ENCODE results near the gene VCL. TPM values are rescaled to one million over a fixed set of nuclear protein-coding genes. Genes with fewer than 3 reads are reported as not detected.

Gene VCL
- total RNA-seq, 1 experiment from 2014 or later: 382 TPM

DNA sequence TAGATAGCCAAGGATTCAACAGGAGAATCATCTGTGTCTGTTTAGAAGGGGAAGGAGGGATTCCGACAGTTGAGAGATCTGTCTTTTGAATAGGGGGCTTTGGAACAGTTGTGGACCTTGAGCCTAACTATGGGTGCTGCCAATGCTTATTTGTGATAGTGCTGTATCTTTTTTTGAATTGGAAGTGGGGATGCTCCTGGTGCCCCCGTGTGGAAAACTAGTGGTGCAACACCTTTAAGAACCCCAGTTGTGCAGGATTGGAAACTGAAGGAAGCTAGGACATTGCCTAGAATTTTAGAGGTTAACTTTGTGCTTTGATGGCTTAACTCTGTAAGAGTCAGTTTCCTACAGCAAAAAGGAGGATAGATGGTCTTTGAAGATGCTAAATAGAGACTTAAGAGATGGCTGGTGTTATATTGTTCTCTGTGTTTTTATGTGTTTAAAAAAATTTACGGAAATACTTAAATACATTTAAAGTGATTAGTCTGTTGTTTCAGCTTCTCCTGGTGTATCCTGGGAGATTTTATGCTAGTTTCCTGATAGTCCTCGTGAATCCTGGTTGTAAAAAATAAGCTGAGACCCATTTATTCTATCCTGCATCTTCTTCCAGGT, 83.4 kb downstream of the VCL start:
- no TSS peak for BruUV-seq (replicated peaks)
- Histone ChIP-seq H3K27me3 (ENCODE audit: low read length) (no peaks in the 10 kb centered on the region), H4K20me1 (ENCODE audit: low read length) (peaks cover 6% of the 10 kb centered on the region; the same call in 1 of the 2 replicates), H2AFZ (ENCODE audit: low read length) (no peak overlapping the region), H3K4me2 (ENCODE audit: low read length) (no peak overlapping the region), H3K9me2 (replicated peaks; ENCODE audit: low read length) (no peaks in the 10 kb centered on the region), H3K79me2 (ENCODE audit: low read length) (peaks cover 55% of the 10 kb centered on the region), H3F3A (ENCODE audit: low read length, unreplicated experiment) (peaks cover 22% of the 10 kb centered on the region), H3K27ac (ENCODE audit: low read length) (no peak overlapping the region), H3K4me1 (ENCODE audit: insufficient read depth, low read length) (peaks cover 43% of the 10 kb centered on the region), H3K9ac (ENCODE audit: low read length) (no peak overlapping the region; the same call in 1 of the 2 replicates), H3K9me3 (ENCODE audit: low read length) (no peaks in the 10 kb centered on the region), H3K36me3 (ENCODE audit: low read depth, low read length) (peaks cover 50% of the 10 kb centered on the region), H3K4me3 (ENCODE audit: low read length) (no peak overlapping the region)
- peak; percentile 49 for ATAC-seq
- ChIA-PET POLR2A (ENCODE audit: unreplicated experiment) (interaction anchor here (0.5 to 0.6 kb wide), 5 partner anchors 16 to 201 kb away, joined by 3 to 5 read pairs (median 4); no protein-coding TSS in a partner anchor), CTCF (interaction anchor here (0.5 to 2.4 kb wide), 39 partner anchors 13 to 1488 kb away, joined by 3 to 27 read pairs (median 5); partner anchors contain the start of gene VCL)
- TF ChIP-seq, protein P1, sequence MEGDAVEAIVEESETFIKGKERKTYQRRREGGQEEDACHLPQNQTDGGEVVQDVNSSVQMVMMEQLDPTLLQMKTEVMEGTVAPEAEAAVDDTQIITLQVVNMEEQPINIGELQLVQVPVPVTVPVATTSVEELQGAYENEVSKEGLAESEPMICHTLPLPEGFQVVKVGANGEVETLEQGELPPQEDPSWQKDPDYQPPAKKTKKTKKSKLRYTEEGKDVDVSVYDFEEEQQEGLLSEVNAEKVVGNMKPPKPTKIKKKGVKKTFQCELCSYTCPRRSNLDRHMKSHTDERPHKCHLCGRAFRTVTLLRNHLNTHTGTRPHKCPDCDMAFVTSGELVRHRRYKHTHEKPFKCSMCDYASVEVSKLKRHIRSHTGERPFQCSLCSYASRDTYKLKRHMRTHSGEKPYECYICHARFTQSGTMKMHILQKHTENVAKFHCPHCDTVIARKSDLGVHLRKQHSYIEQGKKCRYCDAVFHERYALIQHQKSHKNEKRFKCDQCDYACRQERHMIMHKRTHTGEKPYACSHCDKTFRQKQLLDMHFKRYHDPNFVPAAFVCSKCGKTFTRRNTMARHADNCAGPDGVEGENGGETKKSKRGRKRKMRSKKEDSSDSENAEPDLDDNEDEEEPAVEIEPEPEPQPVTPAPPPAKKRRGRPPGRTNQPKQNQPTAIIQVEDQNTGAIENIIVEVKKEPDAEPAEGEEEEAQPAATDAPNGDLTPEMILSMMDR (conservative IDR thresholded peaks at IDR 0.05; ENCODE audit: low read depth, low read length): no peak
- TF ChIP-seq EZH2 (IDR thresholded peaks at IDR 0.05; ENCODE audit: low read length, unreplicated experiment): no peak
- TF ChIP-seq EZH2phosphoT487 (IDR thresholded peaks at IDR 0.05; ENCODE audit: borderline replicate concordance, low read length): no peak
- peak; percentile 94 for DNase-seq
- intact Hi-C loops (cut with micrococcal nuclease): loop anchor here (1.0 to 5.0 kb wide), 8 partner anchors 46 to 234 kb away; no protein-coding TSS in a partner anchor

DNA sequence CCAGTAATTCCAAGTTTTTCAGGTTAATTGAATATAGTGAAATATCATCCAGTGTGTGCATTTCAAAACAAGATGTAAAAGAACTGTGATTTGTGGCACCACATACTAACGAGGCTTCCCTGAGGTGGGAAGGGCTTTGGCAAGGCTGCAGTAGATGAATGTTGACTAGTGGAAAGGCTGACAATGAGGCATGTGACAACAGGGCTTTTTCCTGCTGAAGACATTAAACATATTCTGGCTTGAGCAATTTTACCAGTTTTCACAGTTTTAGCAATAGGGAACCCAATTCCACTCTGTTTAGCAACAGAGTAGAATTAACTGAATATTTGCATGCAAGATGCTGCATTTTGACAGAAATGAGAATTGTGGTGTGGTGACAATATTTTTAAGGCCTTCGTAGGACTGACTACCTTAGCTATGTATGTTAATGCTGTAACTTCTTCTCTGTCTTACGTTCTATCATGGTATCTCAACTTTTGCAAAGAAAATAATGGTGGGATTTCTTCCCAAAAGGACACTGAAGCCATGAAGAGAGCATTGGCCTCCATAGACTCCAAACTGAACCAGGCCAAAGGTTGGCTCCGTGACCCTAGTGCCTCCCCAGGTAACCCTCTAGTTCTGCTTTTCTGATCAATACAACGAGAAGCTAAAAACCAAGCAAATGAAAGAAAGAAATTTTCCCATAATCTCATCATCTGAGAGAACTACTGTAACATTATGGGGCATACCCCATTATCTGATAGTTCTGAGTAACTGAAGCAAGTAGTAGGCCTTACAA, 84.2 kb downstream of the VCL start:
- no TSS peak for BruUV-seq (replicated peaks)
- H3K9me3 ChIP-seq (ENCODE audit: low read length): no peaks in the 10 kb centered on the region
- H2AFZ ChIP-seq (ENCODE audit: low read length): no peak overlapping the region
- ChIA-PET CTCF (interaction anchor here (0.5 to 2.4 kb wide), 37 partner anchors 12 to 1488 kb away, joined by 3 to 27 read pairs (median 5); partner anchors contain the start of gene VCL), POLR2A (ENCODE audit: unreplicated experiment) (interaction anchor here (0.5 to 0.6 kb wide), 4 partner anchors 15 to 202 kb away, joined by 3 to 5 read pairs (median 4); no protein-coding TSS in a partner anchor)
- peaks cover 27% of the 10 kb centered on the region for H3F3A ChIP-seq (ENCODE audit: low read length, unreplicated experiment)
- no peak overlapping the region for H3K4me2 ChIP-seq (ENCODE audit: low read length)
- H3K4me3 ChIP-seq (ENCODE audit: low read length): no peak overlapping the region
- intact Hi-C loops (cut with micrococcal nuclease): loop anchor here (1.0 to 5.0 kb wide), 8 partner anchors 47 to 235 kb away; no protein-coding TSS in a partner anchor
- DNase-seq: no peak
- H3K27me3 ChIP-seq (ENCODE audit: low read length): no peaks in the 10 kb centered on the region
- H4K20me1 ChIP-seq (ENCODE audit: low read length): peaks cover 6% of the 10 kb centered on the region; the same call in 1 of the 2 replicates
- H3K27ac ChIP-seq (ENCODE audit: low read length): no peak overlapping the region
- H3K4me1 ChIP-seq (ENCODE audit: insufficient read depth, low read length): peaks cover 40% of the 10 kb centered on the region
- peaks cover 49% of the 10 kb centered on the region for H3K36me3 ChIP-seq (ENCODE audit: low read depth, low read length)
- H3K9ac ChIP-seq (ENCODE audit: low read length): no peak overlapping the region
- no peak for TF ChIP-seq EZH2phosphoT487 (IDR thresholded peaks at IDR 0.05; ENCODE audit: borderline replicate concordance, low read length)
- no peak for TF ChIP-seq EZH2 (IDR thresholded peaks at IDR 0.05; ENCODE audit: low read length, unreplicated experiment)
- TF ChIP-seq, protein P1 (conservative IDR thresholded peaks at IDR 0.05; ENCODE audit: low read depth, low read length): no peak
- peaks cover 48% of the 10 kb centered on the region for H3K79me2 ChIP-seq (ENCODE audit: low read length)
- H3K9me2 ChIP-seq (replicated peaks; ENCODE audit: low read length): no peaks in the 10 kb centered on the region
- no peak for ATAC-seq
